ENCODE results near the gene CACNA1C.
"Not testable (repeated sequence)": the region's sequence is repeated elsewhere in the genome, so short reads cannot be mapped to it uniquely, and the experiment has no call there.

Gene CACNA1C

GRCh38 chr12:2737656-2738241, 685.0 kb downstream of the CACNA1C start:
- in situ Hi-C loops (cut with HindIII; ENCODE audit: low pct_ligation_motif_present, low sequenced_read_pairs): no loop called here
- TF ChIP-seq, protein P1, sequence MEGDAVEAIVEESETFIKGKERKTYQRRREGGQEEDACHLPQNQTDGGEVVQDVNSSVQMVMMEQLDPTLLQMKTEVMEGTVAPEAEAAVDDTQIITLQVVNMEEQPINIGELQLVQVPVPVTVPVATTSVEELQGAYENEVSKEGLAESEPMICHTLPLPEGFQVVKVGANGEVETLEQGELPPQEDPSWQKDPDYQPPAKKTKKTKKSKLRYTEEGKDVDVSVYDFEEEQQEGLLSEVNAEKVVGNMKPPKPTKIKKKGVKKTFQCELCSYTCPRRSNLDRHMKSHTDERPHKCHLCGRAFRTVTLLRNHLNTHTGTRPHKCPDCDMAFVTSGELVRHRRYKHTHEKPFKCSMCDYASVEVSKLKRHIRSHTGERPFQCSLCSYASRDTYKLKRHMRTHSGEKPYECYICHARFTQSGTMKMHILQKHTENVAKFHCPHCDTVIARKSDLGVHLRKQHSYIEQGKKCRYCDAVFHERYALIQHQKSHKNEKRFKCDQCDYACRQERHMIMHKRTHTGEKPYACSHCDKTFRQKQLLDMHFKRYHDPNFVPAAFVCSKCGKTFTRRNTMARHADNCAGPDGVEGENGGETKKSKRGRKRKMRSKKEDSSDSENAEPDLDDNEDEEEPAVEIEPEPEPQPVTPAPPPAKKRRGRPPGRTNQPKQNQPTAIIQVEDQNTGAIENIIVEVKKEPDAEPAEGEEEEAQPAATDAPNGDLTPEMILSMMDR (IDR thresholded peaks at IDR 0.05; ENCODE audit: low read depth, low read length, missing control alignments): no peak
- H3K36me3 ChIP-seq (replicated peaks): no peaks in the 10 kb centered on the region
- H3K4me3 ChIP-seq (ENCODE audit: low read depth, low read length): no peak overlapping the region
- no peaks in the 10 kb centered on the region for H3K27me3 ChIP-seq (replicated peaks)
- no peak for DNase-seq
- H3K27ac ChIP-seq: no peak overlapping the region

DNA sequence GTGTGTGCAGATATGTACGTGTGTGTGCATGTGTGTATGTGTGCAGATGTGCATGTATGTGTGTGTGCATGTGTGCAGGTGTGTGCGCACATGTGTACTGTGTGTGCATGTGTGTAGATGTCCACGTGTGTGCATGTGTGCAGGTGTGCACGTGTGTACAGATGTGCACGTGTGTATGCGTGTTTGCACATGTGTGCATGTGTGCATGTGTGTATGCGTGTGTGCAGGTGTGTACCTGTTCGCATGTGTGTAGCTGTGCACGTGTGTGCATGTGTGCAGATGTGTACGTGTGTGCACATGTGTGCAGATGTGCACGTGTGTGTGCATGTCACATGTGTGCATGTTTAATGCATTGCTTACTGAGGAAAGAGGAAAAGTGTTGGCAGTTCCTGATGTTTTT, 686.3 kb downstream of the CACNA1C start:
- no peak overlapping the region for H3K4me3 ChIP-seq (ENCODE audit: low read depth, low read length)
- TF ChIP-seq, protein P1 (IDR thresholded peaks at IDR 0.05; ENCODE audit: low read depth, low read length, missing control alignments): no peak
- H3K36me3 ChIP-seq (replicated peaks): no peaks in the 10 kb centered on the region
- H3K27ac ChIP-seq: no peak overlapping the region
- no peak for DNase-seq
- in situ Hi-C loops (cut with HindIII; ENCODE audit: low pct_ligation_motif_present, low sequenced_read_pairs): no loop called here
- no peaks in the 10 kb centered on the region for H3K27me3 ChIP-seq (replicated peaks)

DNA sequence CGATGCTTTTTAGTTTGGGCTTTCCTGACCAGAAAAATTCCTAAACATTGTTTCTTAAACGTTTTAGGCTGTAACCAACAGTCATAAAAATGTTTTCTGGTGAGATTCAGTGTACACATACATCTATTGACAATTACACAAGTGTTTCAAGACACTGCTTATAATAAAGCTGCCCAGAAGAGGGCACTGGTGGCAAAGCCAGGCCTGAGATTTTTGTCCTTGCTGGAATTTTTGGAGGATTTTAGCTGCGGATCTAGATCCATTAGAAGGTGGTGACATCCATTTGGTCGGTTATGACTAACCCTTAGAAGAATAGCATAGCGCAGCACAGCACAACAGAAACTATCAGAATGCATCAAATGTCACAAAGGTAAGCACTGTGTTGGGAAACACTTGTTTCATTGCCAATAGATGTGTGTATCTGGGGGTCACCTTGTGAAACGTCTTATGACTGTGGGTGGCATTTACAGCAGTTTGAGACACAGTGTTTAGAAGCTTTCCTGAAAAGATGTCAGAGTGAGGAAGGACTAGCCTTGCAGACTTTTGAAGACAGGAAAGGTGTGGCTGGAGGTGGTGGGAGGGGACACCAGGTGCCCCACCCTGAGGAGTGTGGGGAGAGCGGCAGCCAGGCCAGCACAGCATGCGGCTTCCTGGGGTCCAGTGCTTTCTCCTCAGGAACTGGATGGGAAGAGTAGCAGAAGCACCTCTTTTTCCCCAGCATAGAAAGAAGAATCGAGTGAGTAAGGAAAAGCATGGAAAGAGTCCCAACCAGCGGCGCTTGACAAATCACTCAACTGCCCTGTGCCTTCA, 687.2 kb downstream of the CACNA1C start:
- H3K27ac ChIP-seq: no peak overlapping the region
- no peaks in the 10 kb centered on the region for H3K27me3 ChIP-seq (replicated peaks)
- TF ChIP-seq, protein P1 (IDR thresholded peaks at IDR 0.05; ENCODE audit: low read depth, low read length, missing control alignments): peak; percentile 70
- no peaks in the 10 kb centered on the region for H3K36me3 ChIP-seq (replicated peaks)
- DNase-seq: peak; percentile 30
- in situ Hi-C loops (cut with HindIII; ENCODE audit: low pct_ligation_motif_present, low sequenced_read_pairs): no loop called here
- no peak overlapping the region for H3K4me3 ChIP-seq (ENCODE audit: low read depth, low read length)

- H3K27me3 ChIP-seq (replicated peaks); H3K4me3 ChIP-seq (ENCODE audit: low read depth, low read length); in situ Hi-C loops (cut with HindIII; ENCODE audit: low pct_ligation_motif_present, low sequenced_read_pairs); H3K36me3 ChIP-seq (replicated peaks); DNase-seq; H3K27ac ChIP-seq: not testable (repeated sequence)
Observed at GRCh38 chr12:2742037-2742436, 689.2 kb downstream of the CACNA1C start.

DNA sequence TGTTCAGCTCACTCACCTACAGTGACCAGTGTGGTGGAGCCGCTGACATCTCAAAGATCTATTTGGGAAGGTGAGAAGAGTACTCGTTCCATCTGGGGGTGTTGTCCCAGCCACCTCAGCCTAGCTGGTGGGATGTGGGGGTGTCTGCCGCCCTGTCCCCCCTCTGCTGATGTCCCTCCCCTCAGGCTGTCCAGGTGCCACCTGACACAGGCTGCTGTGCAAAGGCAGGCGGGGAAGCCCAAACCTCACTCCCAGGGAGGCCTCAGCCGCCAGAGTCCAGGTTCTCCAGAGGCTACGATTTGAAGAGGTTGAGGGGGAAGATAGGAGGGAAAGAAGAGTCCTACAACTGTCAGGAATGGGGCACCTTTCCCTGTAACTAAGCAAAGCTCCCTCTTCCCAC, 690.7 kb downstream of the CACNA1C start:
- no peak for DNase-seq
- no peaks in the 10 kb centered on the region for H3K36me3 ChIP-seq (replicated peaks)
- H3K4me3 ChIP-seq (ENCODE audit: low read depth, low read length): no peak overlapping the region
- no peaks in the 10 kb centered on the region for H3K27me3 ChIP-seq (replicated peaks)
- TF ChIP-seq, protein P1 (IDR thresholded peaks at IDR 0.05; ENCODE audit: low read depth, low read length, missing control alignments): no peak
- H3K27ac ChIP-seq: no peak overlapping the region
- in situ Hi-C loops (cut with HindIII; ENCODE audit: low pct_ligation_motif_present, low sequenced_read_pairs): no loop called here

DNA sequence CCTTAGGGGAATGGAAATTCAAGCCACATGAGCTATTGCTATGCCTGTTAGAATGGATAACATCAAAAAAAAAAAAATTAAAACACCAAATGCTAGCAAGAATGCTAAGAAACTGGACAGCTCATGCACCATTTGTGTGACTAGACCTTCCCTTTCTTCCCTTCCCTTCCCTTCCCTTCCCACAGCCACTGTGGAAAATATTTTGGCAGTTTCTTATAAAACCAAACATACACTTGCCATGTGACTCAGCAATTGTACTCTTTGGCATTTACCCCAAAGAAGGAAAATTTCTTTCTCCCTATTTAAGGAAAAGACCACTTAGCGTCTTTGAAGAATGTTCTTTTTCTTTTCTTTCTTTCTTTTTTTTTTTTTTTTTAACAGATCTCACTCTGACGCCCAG, 692.9 kb downstream of the CACNA1C start:
- Histone ChIP-seq H3K27me3 (replicated peaks) (no peaks in the 10 kb centered on the region), H3K4me3 (ENCODE audit: low read depth, low read length) (no peak overlapping the region), H3K36me3 (replicated peaks) (no peaks in the 10 kb centered on the region), H3K27ac (no peak overlapping the region)
- TF ChIP-seq, protein P1 (IDR thresholded peaks at IDR 0.05; ENCODE audit: low read depth, low read length, missing control alignments): no peak
- no peak for DNase-seq
- in situ Hi-C loops (cut with HindIII; ENCODE audit: low pct_ligation_motif_present, low sequenced_read_pairs): no loop called here

All from brain microvascular endothelial cell (primary cell).